ENCODE data around the gene SLC16A9. TPM values are rescaled to one million over a fixed set of nuclear protein-coding genes. Genes with fewer than 3 reads are reported as not detected.

SLC16A9 gene
- total RNA-seq, 1 donor from 2014 or later = 1.5 TPM

- no peak for DNase-seq (ENCODE audit: extremely low read depth, low read depth, low spot score)
Measured at GRCh38 chr10:59720377-59720776, 10.7 kb upstream of the SLC16A9 start.

GRCh38 chr10:59719374-59719773, 9.7 kb upstream of the SLC16A9 start:
- no peak for DNase-seq (ENCODE audit: extremely low read depth, low read depth, low spot score)

GRCh38 chr10:59718257-59718656, 8.6 kb upstream of the SLC16A9 start:
- DNase-seq (ENCODE audit: extremely low read depth, low read depth, low spot score) = no peak

DNA sequence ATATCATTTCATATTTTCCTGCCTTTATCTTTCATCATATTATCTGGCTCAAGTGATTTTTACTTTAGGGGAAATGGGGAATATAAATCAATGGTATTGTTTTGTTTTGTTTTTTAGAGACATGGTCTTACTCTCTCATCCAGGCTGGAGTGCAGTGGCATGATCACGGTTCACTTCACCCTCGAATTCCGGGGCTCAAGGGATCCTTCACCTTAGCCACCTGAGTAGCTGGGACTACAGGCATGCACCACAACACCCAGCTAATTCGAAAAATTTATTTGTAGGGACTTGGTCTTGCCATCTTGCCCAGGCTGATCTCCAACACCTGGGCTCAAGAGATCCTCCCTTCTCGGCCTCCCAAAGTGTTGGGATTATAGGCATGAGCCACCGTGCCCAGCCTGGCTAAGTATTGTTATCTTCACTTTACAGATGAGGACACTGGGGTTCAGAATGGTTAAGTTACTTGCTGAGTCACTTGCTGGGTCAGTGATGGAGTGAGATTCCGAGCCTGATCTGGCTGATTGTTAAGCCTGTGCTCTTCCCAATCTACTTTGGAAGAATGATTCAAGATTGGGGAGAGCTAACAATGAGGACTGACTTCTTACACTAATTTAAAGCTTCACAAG, 3.7 kb upstream of the SLC16A9 start:
- DNase-seq (ENCODE audit: extremely low read depth, low read depth, low spot score) = no peak

GRCh38 chr10:59711871-59712494, 2.3 kb upstream of the SLC16A9 start:
- DNase-seq (ENCODE audit: extremely low read depth, low read depth, low spot score) = no peak

GRCh38 chr10:59708816-59709394, 745 bp downstream of the SLC16A9 start:
- DNase-seq (ENCODE audit: extremely low read depth, low read depth, low spot score) = no peak

DNA sequence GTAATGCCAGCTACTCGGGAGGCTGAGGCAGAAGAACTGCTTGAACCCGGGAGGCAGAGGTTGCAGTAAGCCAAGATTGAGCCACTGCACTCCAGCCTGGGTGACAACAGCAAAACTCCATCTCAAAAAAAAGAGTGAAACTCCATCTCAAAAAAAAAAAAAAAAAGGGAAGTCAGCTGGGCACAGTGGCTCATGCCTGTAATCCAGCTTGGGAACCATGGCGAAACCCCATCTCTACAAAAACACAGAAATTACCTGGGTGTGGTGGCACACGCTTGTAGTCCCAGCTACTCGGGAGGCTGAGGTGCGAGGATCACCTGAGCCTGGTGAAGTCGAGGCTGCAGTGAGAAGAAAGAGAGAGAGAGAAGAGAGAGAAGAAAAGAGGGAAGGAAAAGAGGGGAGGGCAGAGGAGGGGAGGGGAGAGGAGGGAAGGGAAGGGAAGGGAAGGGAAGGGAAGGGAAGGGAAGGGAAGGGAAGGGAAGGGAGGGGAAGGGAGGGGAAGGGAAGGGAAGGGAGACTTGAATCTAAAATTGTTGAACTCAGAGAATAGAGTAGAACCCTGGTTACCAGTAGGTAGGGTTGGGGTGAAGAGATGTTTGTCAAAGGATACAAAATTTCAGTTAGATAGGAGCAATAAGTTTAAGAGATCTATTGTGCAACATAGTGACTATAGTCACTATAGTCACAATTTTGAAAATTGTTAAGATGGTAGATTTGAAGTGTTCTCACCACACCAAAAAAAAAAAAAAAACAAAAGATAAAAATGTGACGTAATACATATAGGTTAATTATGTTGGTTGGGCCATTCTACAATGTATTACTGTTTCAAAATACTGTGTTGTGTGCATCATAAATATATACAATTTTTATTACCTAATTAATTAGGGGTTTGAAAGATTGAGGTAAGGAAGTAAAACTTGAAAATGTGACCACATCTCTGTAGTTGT, 2.5 kb downstream of the SLC16A9 start:
- DNase-seq (ENCODE audit: extremely low read depth, low read depth, low spot score) = no peak

- no peak for DNase-seq (ENCODE audit: extremely low read depth, low read depth, low spot score)
Measured at GRCh38 chr10:59705931-59706330, 3.7 kb downstream of the SLC16A9 start.

DNA sequence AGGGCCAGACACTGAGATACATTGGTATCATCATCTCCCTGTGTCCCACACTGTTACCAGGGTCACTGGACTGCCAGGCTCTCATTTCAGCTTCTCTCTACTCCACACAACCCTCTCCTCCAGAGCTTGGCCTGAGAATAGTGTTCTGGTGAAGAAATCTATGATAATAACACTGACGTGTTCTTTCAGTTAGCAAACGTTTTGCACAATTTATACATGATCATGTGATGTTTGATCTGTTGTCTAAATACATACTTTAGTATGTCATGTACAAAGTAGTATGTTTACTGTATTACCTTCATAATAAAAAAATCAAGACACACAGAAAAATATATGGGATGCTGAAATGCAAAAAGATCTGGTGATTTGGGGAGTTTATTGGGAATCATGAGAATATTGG, 5.0 kb downstream of the SLC16A9 start:
- DNase-seq (ENCODE audit: extremely low read depth, low read depth, low spot score) = no peak

DNA sequence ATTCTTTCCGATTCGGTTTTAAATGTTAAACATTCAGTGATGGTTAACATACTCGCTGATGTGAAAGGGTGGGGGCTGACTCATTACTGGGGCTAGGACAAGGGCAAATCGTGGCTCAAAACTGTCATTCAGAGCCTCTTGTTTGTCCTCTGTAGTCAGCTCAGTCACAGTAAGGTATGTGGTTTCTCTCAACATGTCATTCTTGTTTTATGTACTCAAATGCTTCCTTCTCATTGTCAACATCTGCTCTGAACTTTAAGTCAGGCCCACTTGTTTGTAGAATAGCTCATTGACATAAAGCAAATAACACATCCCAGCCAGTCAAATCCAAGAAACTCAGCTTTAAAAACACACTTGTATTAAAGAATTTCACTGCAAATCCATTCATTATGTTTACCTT, 7.3 kb downstream of the SLC16A9 start:
- no peak for DNase-seq (ENCODE audit: extremely low read depth, low read depth, low spot score)

- no peak for DNase-seq (ENCODE audit: extremely low read depth, low read depth, low spot score)
Measured at GRCh38 chr10:59700709-59701108, 8.9 kb downstream of the SLC16A9 start.

- no peak for DNase-seq (ENCODE audit: extremely low read depth, low read depth, low spot score)
Measured at GRCh38 chr10:59698326-59698725, 11.3 kb downstream of the SLC16A9 start.

DNA sequence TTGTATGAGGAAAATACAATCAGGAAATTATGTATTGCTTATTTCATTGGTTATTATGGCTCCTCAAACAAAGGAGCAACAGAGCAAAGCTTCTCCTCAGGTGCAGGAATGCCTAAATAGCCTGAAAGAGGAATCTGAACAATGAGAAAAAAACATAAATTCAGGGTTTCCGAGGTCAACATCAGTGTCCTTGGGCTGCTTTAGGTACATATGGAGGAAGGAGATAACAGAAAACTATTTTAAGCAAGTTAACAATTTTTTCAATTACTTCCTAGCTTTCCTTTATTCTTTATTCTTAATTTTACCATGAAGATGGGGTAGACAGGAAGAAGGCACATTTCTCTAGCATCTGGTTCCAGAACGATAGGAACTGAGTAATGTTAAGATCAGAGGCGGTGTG, 14.0 kb downstream of the SLC16A9 start:
- DNase-seq (ENCODE audit: extremely low read depth, low read depth, low spot score) = no peak

DNA sequence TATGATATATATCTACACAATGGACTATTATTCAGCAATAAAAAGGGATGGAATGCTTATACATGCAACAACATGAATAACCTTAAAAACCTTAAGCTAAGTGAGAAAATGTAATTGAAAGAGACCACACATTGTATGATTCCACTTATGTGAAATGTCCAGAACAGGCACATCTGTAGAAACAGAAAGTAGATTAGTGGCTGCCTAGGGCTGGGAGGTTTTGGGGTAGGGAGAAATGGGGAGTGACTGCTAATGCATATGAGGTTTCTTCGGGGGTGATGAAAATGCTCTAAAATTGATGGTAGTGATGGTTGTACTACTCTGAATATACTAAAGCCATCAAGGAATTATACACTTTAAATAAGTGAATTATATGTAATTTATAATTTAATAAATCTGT, 14.7 kb downstream of the SLC16A9 start:
- DNase-seq (ENCODE audit: extremely low read depth, low read depth, low spot score) = no peak

DNA sequence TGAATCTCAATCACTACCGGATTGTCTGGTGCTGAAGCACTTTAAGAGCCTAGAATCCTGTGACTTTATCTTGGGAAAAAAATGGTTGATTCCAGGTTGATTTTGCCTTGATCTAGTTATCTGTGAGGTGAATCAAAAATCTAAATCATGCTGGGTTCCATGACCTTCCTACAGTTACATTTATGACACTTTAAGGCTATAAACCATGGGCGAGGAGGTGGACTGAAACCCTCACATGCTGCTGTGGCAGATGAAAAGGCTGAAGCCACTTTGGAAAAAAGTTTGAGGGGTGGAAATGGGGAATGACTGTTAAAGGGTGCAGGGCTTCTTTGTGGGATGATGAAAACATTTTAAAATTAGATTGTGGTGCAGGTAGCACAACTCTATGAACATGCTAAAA, 17.5 kb downstream of the SLC16A9 start:
- no peak for DNase-seq (ENCODE audit: extremely low read depth, low read depth, low spot score)

GRCh38 chr10:59688921-59689351, 20.7 kb downstream of the SLC16A9 start:
- no peak for DNase-seq (ENCODE audit: extremely low read depth, low read depth, low spot score)

- DNase-seq (ENCODE audit: extremely low read depth, low read depth, low spot score) = no peak
Measured at GRCh38 chr10:59687657-59688056, 22.0 kb downstream of the SLC16A9 start.

DNA sequence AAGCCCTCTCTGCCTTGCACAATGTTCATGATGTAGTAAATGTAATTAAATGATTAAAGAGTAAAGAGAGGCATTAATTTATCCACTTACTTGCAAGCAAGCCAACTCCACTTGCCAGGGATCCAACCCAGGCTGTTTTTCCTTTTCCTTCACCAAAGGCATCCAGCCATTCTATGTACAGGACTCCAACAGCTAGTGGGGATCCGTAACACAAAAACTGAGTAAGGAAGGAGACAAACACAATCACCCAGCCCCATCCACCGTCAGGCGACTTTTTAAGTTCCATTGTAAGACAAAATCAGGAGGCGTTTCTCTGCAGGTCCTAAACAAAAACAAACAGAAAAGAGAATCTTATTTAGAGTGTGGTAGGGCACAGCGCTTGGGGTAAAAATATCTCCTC, 25.6 kb downstream of the SLC16A9 start:
- DNase-seq (ENCODE audit: extremely low read depth, low read depth, low spot score) = no peak

- peak; percentile 20 for DNase-seq (ENCODE audit: extremely low read depth, low read depth, low spot score)
Measured at GRCh38 chr10:59682986-59683937, 26.4 kb downstream of the SLC16A9 start.

DNA sequence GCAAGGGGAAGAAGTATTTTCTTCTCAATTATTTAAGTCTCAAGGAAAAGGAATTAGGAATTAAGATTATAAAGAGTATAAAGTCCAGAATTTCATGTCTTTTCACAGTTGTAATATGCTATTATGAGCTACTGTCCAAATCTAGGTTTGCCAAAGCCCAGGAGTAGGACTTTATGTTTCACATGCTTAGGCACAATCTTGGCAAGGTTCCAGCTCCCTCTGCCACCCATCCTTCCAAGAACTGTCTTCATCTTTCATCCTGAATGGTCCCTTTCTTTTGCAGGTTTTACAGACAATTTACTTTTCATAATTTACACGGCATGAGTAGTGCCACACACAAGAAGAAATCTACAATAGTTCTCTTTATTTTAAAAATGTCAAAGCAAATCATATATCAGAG, 29.5 kb downstream of the SLC16A9 start:
- DNase-seq (ENCODE audit: extremely low read depth, low read depth, low spot score) = no peak
